Neural progenitor cell (in vitro differentiated cells): ENCODE results near the gene ZHX3. TPM values are rescaled to one million over a fixed set of nuclear protein-coding genes. Genes with fewer than 3 reads are reported as not detected.

Experiments
- DNase-seq: peaks from one replicate; pipeline ENCODE4 v3.0.0-alpha.2; 2016; ENCODE audit warnings: low spot score
- H2AFZ ChIP-seq: fragments of 200-600 bp; sonication (generic); replicated peaks from 2 replicates; pipeline ENCODE4 v1.6.1; 2016; ENCODE audit warnings: antibody characterized with exemption
- H3F3A ChIP-seq: fragments of 200-600 bp; sonication (generic); 2 replicates; pipeline ENCODE4 v1.6.1; 2016; ENCODE audit warnings: antibody characterized with exemption, low read depth
- H3K27ac ChIP-seq: fragments of 200-600 bp; sonication (generic); 2 replicates; pipeline ENCODE4 v1.5.1; 2016; ENCODE audit warnings: mild to moderate bottlenecking
- H3K27me3 ChIP-seq: fragments of 200-600 bp; sonication (generic); 2 replicates; pipeline ENCODE4 v1.6.1; 2016; ENCODE audit warnings: mild to moderate bottlenecking, moderate library complexity
- H3K36me3 ChIP-seq: fragments of 200-600 bp; sonication (generic); 2 replicates; pipeline ENCODE4 v1.5.1; 2016
- H3K4me1 ChIP-seq: fragments of 200-600 bp; sonication (generic); 2 replicates; pipeline ENCODE4 v1.6.1; 2016; ENCODE audit warnings: mixed run types
- H3K4me2 ChIP-seq: fragments of 200-600 bp; sonication (generic); 2 replicates; pipeline ENCODE4 v1.6.1; 2016
- H3K4me3 ChIP-seq: fragments of 200-600 bp; sonication (generic); 2 replicates; pipeline ENCODE4 v1.5.1; 2016
- H3K79me2 ChIP-seq: fragments of 200-600 bp; sonication (generic); 2 replicates; pipeline ENCODE4 v1.6.1; 2016; ENCODE audit warnings: low read depth
- H3K9ac ChIP-seq: fragments of 200-600 bp; sonication (generic); 2 replicates; pipeline ENCODE4 v1.6.1; 2016
- H3K9me3 ChIP-seq: fragments of 200-600 bp; sonication (generic); 2 replicates; pipeline ENCODE4 v1.5.1; 2016; ENCODE audit warnings: low read depth
- H4K20me1 ChIP-seq: fragments of 200-600 bp; sonication (generic); 2 replicates; pipeline ENCODE4 v1.6.1; 2016; ENCODE audit warnings: low read depth
- H3K27ac Mint-ChIP-seq: 3 replicates; pipeline ENCODE4 v1.8.0; 2021; ENCODE audit warnings: mixed read lengths
- H3K27me3 Mint-ChIP-seq: 2 replicates; pipeline ENCODE4 v1.8.0; 2022; ENCODE audit warnings: low read depth, mild to moderate bottlenecking, inconsistent platforms, moderate library complexity, mixed read lengths; ENCODE audit not compliant: insufficient read depth
- H3K36me3 Mint-ChIP-seq: 3 replicates; pipeline ENCODE4 v1.8.0; 2021; ENCODE audit warnings: mixed read lengths
- H3K4me1 Mint-ChIP-seq: 3 replicates; pipeline ENCODE4 v1.8.0; 2021; ENCODE audit warnings: mixed read lengths
- H3K4me3 Mint-ChIP-seq: 3 replicates; pipeline ENCODE4 v1.8.0; 2021; ENCODE audit warnings: mild to moderate bottlenecking, moderate library complexity, mixed read lengths
- H3K9me3 Mint-ChIP-seq: 3 replicates; pipeline ENCODE4 v1.8.0; 2020; ENCODE audit warnings: mixed read lengths
- EZH2 ChIP-seq: fragments of 200-600 bp; sonication (generic); IDR thresholded peaks from 2 replicates; pipeline ENCODE4 v1.6.1; 2017; ENCODE audit warnings: antibody characterized with exemption, mild to moderate bottlenecking, moderate library complexity
- EZH2phosphoT487 ChIP-seq: fragments of 200-600 bp; sonication (generic); IDR thresholded peaks from 2 replicates; pipeline ENCODE4 v1.6.1; 2017; ENCODE audit warnings: antibody characterized with exemption
- total RNA-seq: library from RNA; depleted of rRNA; stranded (reverse); fragments of >200 nt; gene quantifications from 2 replicates; pipeline ENCODE4 v1.2.3, GENCODE V29; 2015; ENCODE audit warnings: low replicate concordance
- TF ChIP-seq, protein P1 (sequence below): fragments of 200-600 bp; sonication (generic); IDR thresholded peaks from 2 replicates; pipeline ENCODE4 v1.5.1; 2017; ENCODE audit warnings: antibody characterized with exemption, mild to moderate bottlenecking

The ZHX3 gene
- total RNA-seq, 1 donor from 2014 or later: 6.8 TPM

- Histone ChIP-seq H3K4me2 (no peak overlapping the region), H3K27me3 (no peaks in the 10 kb centered on the region), H3F3A (no peaks in the 10 kb centered on the region), H3K79me2 (peaks cover 100% of the 10 kb centered on the region), H3K4me3 (no peak overlapping the region), H3K9ac (no peak overlapping the region), H3K4me1 (no peaks in the 10 kb centered on the region), H2AFZ (no peak overlapping the region), H3K9me3 (no peaks in the 10 kb centered on the region), H4K20me1 (peaks cover 100% of the 10 kb centered on the region), H3K27ac (no peak overlapping the region), H3K36me3 (no peaks in the 10 kb centered on the region)
- no peak overlapping the region for H3K27ac Mint-ChIP-seq
- H3K27me3 Mint-ChIP-seq: peaks cover 8% of the 10 kb centered on the region
- DNase-seq: no peak
- H3K36me3 Mint-ChIP-seq: peaks cover 23% of the 10 kb centered on the region
- H3K9me3 Mint-ChIP-seq: no peaks in the 10 kb centered on the region
- no peak for TF ChIP-seq EZH2
- TF ChIP-seq, protein P1, sequence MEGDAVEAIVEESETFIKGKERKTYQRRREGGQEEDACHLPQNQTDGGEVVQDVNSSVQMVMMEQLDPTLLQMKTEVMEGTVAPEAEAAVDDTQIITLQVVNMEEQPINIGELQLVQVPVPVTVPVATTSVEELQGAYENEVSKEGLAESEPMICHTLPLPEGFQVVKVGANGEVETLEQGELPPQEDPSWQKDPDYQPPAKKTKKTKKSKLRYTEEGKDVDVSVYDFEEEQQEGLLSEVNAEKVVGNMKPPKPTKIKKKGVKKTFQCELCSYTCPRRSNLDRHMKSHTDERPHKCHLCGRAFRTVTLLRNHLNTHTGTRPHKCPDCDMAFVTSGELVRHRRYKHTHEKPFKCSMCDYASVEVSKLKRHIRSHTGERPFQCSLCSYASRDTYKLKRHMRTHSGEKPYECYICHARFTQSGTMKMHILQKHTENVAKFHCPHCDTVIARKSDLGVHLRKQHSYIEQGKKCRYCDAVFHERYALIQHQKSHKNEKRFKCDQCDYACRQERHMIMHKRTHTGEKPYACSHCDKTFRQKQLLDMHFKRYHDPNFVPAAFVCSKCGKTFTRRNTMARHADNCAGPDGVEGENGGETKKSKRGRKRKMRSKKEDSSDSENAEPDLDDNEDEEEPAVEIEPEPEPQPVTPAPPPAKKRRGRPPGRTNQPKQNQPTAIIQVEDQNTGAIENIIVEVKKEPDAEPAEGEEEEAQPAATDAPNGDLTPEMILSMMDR: no peak
- no peak for TF ChIP-seq EZH2phosphoT487
- no peak overlapping the region for H3K4me3 Mint-ChIP-seq
- H3K4me1 Mint-ChIP-seq: peaks cover 27% of the 10 kb centered on the region
Observed at GRCh38 chr20:41151134-41151869, 166.2 kb downstream of the ZHX3 start.

- Histone ChIP-seq H3K4me3 (no peak overlapping the region), H3K9me3 (no peaks in the 10 kb centered on the region), H2AFZ (no peak overlapping the region), H3K79me2 (peaks cover 100% of the 10 kb centered on the region), H3K4me2 (no peak overlapping the region), H3K27ac (no peak overlapping the region), H3K27me3 (no peaks in the 10 kb centered on the region), H3F3A (no peaks in the 10 kb centered on the region), H3K36me3 (no peaks in the 10 kb centered on the region), H3K4me1 (no peaks in the 10 kb centered on the region), H3K9ac (no peak overlapping the region), H4K20me1 (peaks cover 100% of the 10 kb centered on the region)
- TF ChIP-seq, protein P1: no peak
- TF ChIP-seq EZH2: no peak
- no peak for TF ChIP-seq EZH2phosphoT487
- Mint-ChIP-seq H3K9me3 (no peaks in the 10 kb centered on the region), H3K27me3 (peaks cover 8% of the 10 kb centered on the region), H3K36me3 (peaks cover 24% of the 10 kb centered on the region), H3K27ac (peak overlapping the region; percentile 34), H3K4me3 (no peak overlapping the region), H3K4me1 (peaks cover 27% of the 10 kb centered on the region)
- no peak for DNase-seq
Observed at GRCh38 chr20:41150664-41151063, 166.9 kb downstream of the ZHX3 start.

- H3K27ac Mint-ChIP-seq: no peak overlapping the region
- H3F3A ChIP-seq: no peaks in the 10 kb centered on the region
- H3K9me3 Mint-ChIP-seq: no peaks in the 10 kb centered on the region
- peaks cover 100% of the 10 kb centered on the region for H3K79me2 ChIP-seq
- no peak overlapping the region for H3K4me3 Mint-ChIP-seq
- no peak overlapping the region for H3K4me3 ChIP-seq
- H3K4me2 ChIP-seq: no peak overlapping the region
- no peaks in the 10 kb centered on the region for H3K36me3 ChIP-seq
- H3K4me1 ChIP-seq: no peaks in the 10 kb centered on the region
- H3K9ac ChIP-seq: no peak overlapping the region
- TF ChIP-seq, protein P1: no peak
- TF ChIP-seq EZH2phosphoT487 (no peak), EZH2 (no peak)
- no peaks in the 10 kb centered on the region for H3K9me3 ChIP-seq
- H3K4me1 Mint-ChIP-seq: peaks cover 20% of the 10 kb centered on the region
- peaks cover 100% of the 10 kb centered on the region for H4K20me1 ChIP-seq
- H3K27me3 ChIP-seq: no peaks in the 10 kb centered on the region
- DNase-seq: no peak
- H3K27me3 Mint-ChIP-seq: peaks cover 8% of the 10 kb centered on the region
- no peak overlapping the region for H3K27ac ChIP-seq
- H2AFZ ChIP-seq: no peak overlapping the region
- peaks cover 37% of the 10 kb centered on the region for H3K36me3 Mint-ChIP-seq
Observed at GRCh38 chr20:41148942-41149341, 168.6 kb downstream of the ZHX3 start.
